GM19395 (cell line): ENCODE data around the gene SF3A2.
"Not testable (repeated sequence)": the region's sequence is repeated elsewhere in the genome, so short reads cannot be mapped to it uniquely, and the experiment has no call there.

ENCODE experiments used
- ATAC-seq: cut with Tn5 transposase; IDR thresholded peaks from one replicate; pipeline ENCODE4 v1.9.1; 2021; ENCODE audit warnings: mild to moderate bottlenecking, moderate library complexity; ENCODE audit not compliant: unreplicated experiment

SF3A2 gene

DNA sequence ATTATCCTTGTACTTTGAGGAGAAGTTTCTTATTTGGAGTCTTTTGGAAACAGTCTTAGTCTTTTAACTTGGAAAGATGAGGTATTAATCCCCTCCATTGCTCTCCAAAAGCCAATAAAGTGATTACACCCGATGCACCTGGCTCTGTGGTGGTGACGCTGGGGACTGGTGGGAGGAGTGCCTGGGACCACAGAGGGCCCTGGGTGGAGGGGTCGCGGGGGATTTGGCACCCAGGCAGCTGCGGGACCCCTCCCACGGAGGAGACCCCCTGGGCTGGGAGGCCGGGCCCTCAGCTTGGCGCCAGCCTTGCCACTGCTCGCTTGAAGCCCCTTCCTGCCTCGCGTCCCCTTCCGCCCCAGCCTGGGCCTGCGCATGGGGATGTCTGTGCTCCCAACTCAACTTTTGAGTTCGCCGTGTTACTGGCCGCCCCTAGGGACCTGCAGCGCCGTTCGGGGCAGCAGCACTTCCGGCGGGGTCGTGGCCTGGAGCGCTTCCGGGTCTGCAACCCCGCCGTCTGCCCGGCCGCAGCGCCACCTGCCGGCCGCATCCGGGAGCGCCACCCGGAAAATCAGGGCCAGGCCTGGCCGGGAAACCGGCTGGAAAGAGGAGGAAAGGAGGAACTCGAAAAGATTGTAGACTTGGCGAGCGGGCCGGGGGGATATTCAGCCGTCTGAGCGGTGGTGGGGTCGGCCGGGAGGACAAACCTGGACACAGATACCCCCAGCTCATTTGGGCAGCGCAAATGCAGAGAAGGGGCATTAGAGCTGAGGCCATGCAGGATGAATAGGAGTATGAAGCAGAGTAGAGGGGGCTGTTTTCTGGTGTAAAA is 36.9 kb downstream of the SF3A2 start:
- no peak for ATAC-seq

DNA sequence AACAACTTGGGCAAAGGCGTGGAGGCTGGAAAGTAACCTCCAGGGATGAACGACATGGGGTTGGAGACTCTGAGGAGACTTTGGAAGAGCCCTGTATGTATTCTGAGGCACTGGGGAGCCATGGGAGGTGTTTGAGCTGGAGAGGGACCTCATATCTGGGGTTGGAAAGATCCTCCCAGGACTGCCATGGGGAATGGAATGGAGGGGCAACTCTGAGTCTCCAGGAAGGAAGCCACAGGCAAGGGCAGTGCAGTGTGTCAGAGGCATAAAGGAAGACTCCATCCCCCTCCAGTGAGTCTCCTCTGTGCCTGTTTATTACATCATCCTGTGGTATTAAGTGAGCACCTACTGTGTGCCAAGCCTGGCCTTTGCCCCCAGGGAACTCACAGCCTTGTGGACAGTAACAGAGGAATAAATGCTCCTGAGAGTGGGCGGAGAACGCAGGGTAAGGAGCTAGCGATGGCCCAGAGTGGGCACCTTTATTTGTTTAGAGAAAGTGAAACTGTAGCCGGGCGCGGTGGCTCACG is 37.6 kb downstream of the SF3A2 start:
- ATAC-seq, result no peak

DNA sequence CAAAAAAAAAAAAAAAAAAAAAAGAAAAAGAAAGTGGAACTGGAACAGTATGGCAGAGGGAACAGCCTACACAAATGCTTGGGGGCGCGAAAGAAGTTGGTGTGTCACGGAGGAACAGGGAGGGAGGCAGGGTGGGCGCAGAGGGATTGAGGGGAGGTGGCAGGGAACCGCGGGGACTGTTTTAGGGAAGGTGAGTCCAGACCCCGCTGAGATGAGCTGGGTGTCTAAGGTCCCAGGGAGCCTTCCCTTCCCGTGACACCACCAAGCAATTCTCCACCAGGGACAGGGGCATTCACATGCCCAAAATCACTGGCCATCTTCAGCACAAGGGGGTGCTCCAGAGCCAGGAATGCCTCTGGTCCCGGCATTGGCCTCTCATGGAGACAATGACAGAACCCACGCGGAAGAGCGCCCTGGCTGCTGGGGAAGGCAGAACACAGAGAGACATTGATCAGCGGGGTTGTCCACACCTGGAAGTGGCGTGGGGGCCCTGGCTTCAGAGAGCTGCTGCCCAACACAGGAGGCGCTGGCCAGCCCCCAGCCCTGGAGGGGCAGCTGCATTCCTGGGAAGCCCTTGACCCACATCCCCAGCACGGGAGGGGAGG is 38.4 kb downstream of the SF3A2 start:
- ATAC-seq, result no peak

DNA sequence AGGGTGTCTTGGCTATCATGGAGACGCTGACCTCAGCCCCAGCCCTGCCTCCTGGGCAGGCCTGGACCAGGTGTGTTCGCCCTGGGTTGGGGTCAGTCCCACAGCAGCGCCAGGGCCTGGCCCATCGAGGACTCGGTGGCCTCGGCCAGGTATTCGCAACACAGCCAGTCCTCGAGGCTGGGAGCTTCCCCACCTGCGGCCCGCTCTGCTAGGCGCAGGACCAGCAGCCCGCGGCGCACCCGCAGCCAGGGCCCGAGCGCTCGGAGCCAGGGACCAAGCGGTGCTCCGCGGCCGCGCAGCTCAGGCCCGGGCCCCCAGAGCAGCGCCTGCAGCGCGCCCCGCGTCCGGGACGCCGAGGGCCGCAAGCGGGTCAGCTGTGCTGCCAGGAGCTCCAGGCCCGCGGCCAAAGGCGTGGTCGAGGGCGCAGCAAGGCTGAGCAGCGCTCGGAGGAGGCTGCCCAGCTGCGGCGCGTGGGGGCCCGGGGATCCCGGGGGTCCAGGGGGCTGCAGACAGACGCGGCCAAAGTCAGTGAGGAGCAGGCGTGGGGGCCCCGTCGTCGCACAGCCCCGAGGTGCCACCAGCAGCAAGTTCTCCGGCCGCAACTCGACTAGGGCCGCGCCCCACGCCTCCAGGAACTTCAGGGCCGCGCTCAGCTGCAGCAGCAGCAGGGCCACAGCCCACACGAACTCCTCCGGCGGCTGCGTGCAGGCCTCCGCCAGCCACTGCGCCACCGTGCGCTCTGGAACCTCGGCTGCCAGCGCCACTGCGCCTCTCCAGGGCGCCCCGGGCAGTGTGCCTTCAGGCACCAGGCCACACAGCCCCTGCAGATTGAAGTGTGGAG is 39.2 kb downstream of the SF3A2 start:
- ATAC-seq, result no peak

DNA sequence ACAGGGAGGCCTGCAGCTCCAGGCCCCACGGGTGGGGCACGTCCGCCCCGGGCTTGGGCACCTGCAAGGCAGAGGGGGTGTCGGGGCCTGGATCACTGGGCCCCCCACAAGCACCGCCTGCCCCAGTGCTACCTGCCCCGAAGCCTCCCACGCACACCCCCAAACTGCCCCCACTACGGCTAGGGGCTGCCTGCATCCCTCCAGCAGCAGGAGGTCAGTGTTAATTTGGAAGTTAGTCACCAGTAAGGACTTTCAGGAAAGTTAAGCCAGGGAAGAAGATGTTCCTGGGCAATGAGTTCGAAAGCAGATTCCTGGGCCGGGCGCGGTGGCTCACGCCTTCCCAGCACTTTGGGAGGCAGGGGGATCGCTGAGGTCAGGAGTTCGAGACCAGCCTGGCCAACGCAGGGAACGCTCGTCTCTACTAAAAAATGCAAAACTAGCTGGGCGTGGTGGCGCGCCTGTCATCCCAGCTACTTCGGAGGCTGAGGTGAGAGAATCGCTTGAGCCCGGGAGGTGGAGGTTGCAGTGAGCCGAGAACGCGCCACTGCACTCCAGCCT is 39.9 kb downstream of the SF3A2 start:
- no peak for ATAC-seq

DNA sequence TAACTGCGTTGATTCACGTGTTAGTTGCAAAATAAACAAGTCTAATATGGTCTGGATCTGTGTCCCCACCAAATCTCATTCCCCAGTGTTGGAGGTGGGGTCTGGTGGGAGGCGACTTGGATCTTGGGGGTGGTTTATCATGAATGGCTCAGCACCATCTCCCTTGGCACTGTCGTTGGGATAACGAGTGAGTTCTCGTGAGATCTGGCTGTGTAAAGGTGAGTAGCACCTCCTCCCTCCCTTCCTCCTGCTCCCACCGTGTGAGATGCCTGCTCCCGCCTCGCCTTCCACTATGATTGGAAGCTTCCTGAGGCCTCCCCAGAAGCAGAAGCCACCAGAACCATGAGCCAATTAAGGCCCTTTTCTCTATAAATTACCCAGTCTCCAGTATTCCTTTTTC is 40.5 kb downstream of the SF3A2 start:
- ATAC-seq, result no peak

DNA sequence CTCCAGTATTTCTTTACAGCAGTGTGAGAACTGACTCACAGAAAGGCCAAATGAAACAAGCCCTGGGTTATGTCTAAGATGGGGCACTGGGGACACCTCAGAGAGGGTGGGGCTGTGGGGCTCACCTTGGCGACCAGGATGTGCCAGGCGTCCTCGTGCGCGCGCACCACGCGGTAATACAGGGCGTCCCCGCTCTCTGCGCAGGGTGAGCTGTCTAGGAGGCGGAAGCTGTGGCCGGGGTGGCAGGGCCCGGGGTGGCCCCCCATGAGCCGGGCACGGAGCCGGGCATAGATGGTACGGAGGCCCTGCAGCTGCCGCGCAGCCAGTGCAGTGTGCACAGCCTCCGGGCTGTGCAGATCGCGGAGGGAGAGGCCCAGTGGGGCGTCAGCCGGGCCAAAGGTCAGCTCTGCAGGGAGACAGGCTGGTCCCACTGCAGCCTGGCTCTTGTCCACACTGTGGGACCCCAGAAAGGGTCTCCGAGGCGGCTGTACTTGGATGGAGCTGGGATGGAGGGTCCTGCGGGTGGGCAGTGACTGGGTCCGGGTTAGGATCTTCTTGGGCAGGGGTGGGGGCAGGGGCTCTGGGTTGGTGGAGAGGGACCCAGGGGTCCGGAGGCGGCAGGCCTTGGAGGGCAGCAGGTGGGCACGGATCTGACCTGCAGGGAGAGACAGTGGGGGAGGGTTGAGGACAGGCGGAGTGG is 42.0 kb downstream of the SF3A2 start:
- no peak for ATAC-seq

DNA sequence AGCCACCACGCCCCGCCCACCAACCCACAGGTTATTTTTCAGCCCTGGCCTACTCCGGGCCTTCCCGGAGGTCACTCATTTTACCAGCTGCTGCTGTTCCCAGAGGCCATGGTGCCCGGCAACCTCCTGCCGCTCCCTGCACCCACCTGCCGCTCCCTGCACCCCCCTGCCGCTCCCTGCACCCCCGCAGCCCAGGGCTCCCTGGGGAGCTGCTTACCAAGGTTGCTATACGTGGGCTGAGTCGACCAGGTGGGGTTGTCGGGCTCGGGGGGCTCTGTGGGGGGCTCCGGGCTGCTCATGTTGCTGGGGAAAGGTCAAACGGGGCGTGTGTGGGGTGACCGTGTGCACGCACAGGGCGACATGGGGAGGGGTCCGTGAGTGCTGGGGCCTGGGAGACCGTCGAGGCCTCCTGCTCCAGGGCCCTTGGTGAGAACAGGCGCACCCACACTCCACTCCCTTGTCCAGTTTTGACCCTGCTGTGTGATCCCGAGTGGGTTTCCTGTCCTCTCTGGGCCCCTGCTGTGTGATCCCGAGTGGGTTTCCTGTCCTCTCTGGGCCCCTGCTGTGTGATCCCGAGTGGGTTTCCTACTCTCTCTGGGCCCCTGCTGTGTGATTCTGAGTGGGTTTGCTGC is 44.1 kb downstream of the SF3A2 start:
- ATAC-seq, result no peak

DNA sequence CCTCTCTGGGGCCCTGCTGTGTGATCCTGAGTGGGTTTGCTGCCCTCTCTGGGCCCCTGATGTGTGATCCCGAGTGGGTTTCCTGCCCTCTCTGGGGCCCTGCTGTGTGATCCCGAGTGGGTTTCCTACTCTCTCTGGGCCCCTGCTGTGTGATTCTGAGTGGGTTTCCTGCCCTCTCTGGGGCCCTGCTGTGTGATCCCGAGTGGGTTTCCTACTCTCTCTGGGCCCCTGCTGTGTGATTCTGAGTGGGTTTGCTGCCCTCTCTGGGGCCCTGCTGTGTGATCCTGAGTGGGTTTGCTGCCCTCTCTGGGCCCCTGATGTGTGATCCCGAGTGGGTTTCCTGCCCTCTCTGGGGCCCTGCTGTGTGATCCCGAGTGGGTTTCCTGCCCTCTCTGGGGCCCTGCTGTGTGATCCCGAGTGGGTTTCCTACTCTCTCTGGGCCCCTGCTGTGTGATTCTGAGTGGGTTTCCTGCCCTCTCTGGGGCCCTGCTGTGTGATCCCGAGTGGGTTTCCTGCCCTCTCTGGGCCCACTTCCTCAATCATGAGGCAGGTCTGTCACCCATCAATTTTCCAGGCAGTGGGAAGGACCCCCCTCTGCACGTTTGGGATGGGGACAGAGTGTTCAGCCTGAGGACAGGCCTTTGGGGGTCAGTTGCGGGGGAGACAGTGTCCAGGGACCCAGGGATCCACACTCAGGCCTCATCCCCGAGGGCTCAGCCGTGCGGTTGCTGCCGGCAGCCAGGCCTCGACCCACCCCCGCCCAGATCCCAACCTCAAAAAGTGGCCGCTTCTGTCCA is 44.8 kb downstream of the SF3A2 start:
- ATAC-seq, result not testable (repeated sequence)

DNA sequence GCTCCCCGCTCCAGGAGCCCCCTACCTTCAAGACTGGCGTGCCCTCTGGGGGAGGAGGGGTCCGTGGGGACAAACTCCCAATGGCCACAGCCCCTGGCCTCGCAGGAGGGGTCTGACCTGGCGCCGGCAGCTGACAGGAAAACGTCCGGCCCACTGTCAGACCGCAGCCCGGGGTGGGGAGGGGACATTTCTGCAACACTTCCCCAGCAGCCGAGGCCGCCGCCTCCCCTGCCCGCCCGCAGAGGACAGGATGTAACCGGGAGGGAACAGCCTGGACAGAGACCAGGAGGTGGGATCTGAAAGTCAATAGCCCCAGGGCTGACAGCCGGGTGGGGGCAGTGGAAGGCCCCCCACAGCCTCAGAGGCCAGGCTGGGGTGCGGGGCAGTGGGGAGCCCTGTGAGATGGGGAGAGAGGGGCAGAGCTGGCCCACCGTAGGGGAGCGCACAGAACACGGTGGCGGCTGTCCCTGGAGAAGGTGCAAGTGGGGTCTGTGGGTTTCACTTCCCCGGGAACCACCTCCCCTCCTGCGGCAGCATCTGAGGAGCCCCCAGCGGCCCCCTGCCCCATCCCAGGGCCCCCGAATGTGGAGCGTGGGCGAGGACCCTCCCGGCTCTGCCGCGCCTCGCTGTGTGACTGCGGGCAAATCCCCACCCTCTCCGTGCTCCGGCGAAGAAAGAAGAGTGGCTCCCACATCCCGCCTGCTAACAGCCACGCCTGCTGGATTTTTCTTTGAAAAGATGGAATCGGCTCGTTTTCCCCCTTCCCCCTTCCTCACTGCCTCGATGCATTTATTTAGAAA is 45.6 kb downstream of the SF3A2 start, which contains the start of gene PEAK3:
Gene PEAK3, minus strand, starts transcription at position 114 of the 800 bp plus-strand sequence. CDS start 1,244 bp downstream, outside the sequence.
- no peak for ATAC-seq

DNA sequence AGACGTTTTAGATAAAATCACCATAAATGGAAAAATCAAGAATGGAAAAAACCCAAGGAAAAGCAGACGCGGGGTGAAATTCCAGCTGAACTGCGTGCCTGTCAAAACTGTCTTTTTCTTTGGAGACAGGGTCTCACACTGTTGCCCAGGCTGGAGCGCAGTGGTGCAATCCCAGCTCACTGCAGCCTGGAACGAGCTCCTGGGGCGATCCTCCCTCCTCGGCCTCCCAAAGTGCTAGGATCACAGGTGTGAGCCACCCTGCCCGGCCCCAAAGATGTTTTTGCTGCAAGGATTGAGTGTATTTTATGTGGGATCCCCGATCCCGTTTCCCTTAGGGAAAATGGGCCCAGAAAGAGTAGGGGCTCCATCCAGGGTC is 46.2 kb downstream of the SF3A2 start:
- ATAC-seq, result no peak

DNA sequence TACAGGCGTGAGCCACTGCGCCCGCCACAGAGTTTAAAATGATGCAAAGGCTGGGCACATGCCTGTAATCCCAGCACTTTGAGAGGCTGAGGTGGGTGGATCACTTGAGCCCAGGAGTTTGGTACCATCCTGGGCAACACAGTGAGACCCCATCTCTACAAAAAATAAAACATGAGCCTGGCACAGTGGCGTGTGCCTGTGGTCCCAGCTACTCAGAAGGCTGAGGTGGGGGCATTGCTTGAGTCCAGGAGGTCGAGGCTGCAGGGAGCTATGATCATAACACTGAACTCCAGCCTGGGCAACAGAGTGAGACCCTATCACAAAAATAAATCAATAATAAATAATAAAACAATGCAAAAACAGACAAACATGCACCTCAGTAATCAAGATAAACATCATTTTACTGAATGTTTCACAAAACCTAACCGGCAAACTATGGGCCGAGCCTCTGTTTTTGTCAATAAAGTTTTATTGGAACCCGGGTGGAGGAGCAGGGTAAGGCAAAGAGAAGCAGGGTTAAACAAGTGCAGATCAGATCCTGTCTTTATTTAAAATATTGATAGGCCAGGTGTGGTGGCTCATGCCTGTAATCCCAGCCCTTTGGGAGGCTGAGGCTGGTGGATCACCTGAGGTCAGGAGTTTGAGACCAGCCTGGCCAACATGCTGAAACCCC is 47.3 kb downstream of the SF3A2 start:
- ATAC-seq, result no peak

DNA sequence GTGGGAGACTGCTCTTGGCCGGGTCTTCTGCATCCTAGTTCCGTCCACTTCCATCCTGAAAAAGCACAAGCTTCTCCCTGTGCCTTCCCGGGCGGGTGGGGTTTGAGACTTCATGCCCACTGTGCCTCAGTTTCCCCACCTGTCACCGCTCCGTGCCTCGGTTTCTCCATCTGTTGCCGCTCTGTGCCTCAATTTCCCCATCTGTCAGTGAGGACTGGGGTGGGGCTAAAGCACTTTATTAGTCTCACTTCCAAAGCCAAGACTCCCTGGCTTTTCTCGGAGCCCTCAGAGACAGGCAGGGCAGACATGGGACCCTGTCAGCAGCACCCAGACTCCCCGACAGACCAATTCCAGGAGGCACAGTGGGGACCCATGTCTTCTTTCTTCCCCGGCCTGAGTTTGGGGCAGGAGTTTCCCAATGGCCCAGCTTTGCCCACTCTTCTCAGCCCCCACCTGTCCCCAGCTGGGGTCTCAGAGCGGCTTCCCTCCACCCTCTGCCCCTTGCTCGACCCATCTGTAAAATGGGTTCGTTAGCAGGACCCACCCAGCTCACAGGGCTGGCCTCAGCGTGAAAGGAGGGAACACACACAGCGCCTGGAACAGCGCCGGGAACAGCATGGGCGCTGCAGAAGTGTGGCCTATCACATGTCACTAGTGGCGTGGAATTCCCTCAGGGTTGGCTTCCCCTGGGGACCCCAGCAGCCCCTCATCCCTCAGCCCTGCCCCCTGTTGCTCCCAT is 49.9 kb downstream of the SF3A2 start:
- no peak for ATAC-seq

DNA sequence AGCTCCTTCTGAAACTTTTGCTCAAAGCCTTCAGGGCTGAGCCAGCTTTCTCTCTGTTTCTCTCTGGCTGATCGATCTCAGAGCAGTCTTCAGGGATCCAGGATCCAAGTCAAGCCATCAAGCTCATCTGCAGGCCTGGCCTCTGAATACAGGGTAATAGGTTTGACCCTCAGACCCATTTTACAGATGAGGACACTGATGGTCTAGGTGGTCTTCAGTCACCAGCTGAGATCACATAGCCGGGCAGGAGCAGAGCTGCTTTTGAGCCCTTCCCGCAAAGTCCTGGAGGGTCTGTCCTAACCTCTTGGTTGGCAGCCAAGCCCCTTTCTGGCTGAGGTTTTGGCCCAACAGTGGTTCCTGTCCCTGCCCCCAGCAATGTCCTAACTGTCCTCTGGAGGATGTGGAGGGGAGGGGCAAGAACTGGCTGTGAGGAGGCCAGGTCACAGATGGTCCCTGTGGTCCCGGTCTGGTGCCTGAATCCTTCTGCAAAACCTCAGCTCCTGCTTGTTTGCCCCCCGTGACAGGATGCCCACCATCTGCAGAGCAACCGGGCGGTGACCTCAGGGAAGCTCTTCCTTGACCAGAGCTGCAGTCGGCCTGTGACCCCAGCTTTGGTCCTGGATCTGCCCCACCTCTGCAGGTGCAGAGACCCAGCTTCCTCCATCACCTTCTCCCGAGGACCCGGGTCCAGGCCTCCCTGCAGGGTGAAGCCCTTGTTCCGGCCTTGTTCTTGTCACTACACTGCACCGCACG is 51.1 kb downstream of the SF3A2 start:
- no peak for ATAC-seq

DNA sequence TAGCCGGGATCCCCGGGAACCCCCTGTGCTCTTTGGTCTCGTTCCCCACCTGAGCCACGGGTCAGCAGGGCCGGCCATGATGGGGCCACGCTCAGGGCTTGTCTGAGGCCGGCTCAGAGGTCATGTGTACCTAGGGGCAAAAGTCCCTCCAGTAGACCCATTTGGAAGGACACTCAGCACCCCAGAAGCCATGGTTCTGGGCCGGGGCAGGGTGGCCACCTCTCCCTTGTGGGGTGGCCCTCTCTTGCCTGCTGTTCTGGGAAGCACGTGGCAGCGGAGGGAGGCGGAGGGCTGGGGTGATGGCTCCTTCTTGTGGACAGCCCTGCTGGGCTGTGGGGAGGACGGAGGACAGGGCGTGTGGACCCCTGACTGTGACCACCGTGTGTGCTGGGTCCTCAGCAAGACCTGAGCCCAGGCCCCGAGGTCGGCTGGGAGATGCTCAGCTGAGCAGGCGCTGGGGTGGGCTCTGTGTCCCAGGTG is 51.8 kb downstream of the SF3A2 start:
- no peak for ATAC-seq
